Stimulated activated CD8-positive, alpha-beta memory T cell treated with anti-CD3 and anti-CD28 coated beads, Interleukin-4, amount 100 ng/mL, for 24 hours (primary cell): ENCODE results near the gene C22orf23.

ENCODE experiments used
- DNase-seq: peaks from one replicate; pipeline ENCODE4 v3.0.0-alpha.2; 2020; ENCODE audit warnings: low read depth

The C22orf23 gene

GRCh38 chr22:37953437-37954179, at the start of gene C22orf23, which contains the start of gene POLR2F:
Gene C22orf23, minus strand, starts transcription at chr22:37953601. Its CDS starts 452 bp downstream, at chr22:37953149.
Gene POLR2F, plus strand, starts transcription at chr22:37953699. Its CDS starts 89 bp downstream, at chr22:37953788.
- DNase-seq: peak; percentile 92

- no peak for DNase-seq
These were observed 46.4 kb upstream of the C22orf23 start for GRCh38 chr22:37999640-38000272.

DNA sequence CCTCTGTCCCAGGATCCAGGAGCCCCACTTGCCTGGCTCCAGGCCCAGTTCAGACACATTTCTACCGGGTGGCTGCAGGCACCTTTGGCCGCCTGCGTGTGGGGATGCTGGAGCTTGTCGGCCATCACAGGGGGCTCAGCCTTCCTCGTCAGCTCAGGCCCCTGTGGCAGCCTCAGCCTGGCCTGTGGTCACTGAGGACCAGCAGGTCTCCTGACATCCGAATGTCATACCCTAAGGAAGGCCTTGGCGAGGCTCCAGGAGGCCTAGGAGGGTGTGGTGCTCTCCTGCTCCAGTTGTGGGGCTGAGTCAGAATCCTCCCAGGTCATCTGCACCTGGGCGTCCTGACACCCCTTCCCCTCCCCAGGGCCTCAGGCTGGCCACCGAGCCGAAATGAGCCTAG, 45.8 kb upstream of the C22orf23 start:
- no peak for DNase-seq

- DNase-seq: no peak
These were observed 45.1 kb upstream of the C22orf23 start for GRCh38 chr22:37998543-37998942.

GRCh38 chr22:37996515-37997246, 43.3 kb upstream of the C22orf23 start:
- DNase-seq: no peak

- DNase-seq: no peak
These were observed 42.7 kb upstream of the C22orf23 start for GRCh38 chr22:37996079-37996478.

- DNase-seq: no peak
These were observed 42.1 kb upstream of the C22orf23 start for GRCh38 chr22:37995460-37995859.

- no peak for DNase-seq
These were observed 41.6 kb upstream of the C22orf23 start for GRCh38 chr22:37994982-37995381.

GRCh38 chr22:37994049-37994448, 40.6 kb upstream of the C22orf23 start:
- no peak for DNase-seq

DNA sequence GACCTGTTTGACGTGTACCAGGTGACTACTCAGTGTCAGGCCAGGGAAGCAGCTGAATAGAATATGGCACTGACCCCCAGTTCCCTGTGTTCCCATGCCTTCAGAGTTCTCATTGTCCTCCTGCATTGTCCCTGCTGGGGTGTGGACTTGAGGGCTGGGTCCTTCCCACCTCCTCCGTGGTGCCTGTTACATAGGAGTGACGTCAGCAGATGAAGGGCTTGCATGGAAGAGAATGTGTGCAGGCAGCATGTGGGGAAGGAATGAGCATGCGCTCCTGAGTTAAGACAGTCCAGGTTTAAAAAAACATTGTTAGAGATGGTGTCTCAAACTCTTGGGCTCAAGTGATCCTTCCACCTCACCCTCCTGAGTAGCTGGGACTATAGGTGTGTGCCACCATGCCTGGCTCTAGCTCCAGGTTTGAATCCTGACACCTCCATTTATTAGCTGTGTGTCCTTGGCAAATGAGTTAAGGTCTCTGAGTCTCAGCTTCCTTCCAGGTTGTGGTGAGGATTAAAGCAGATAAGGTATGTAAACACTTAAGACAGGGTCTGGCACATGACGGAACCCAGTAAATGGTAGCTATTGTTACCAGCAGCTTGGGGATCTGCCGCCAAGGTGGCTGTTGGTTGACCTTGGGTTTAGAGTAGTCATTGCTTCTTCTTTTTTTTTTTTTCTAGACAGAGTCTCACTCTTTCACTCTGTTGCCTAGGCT, 38.5 kb upstream of the C22orf23 start:
- DNase-seq: no peak

DNA sequence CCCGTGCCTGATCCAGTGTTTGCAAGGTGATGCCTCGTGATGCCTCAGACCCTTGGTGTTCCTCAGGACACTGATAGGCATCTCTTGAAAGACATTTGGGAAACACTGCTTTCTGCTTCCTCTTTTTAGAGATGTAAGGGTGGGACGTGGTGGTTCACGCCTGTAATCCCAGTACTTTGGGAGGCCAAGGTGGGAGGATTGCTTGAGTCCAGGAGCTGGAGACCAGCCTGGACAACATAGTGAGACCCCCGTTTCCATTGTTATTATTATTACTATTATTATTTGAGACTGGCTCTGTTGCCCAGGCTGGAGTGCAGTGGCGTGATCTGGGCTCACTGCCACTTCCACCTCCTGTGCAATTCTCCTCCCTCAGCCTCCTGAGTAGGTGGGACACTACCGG, 37.5 kb upstream of the C22orf23 start:
- DNase-seq: no peak

DNA sequence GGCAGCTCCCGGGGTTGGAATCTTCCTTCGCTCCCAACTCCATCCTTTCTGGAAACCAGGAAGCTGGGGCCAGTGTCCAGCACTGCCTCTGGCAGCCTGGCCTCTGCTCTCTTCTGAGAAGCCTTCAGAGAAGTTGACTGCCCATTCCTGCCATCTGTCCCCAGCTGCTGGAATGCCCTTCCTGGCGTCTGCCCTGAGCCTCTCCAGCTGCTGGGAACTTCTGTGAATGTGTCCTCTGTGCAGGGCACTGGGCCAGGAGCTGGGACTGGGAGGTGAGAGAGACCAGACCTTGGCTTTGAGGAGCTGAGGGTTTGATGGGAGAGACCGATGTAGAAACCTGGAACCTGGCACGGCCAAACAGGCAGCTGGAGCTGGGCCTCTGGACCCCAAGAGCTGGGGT, 36.9 kb upstream of the C22orf23 start:
- no peak for DNase-seq

DNA sequence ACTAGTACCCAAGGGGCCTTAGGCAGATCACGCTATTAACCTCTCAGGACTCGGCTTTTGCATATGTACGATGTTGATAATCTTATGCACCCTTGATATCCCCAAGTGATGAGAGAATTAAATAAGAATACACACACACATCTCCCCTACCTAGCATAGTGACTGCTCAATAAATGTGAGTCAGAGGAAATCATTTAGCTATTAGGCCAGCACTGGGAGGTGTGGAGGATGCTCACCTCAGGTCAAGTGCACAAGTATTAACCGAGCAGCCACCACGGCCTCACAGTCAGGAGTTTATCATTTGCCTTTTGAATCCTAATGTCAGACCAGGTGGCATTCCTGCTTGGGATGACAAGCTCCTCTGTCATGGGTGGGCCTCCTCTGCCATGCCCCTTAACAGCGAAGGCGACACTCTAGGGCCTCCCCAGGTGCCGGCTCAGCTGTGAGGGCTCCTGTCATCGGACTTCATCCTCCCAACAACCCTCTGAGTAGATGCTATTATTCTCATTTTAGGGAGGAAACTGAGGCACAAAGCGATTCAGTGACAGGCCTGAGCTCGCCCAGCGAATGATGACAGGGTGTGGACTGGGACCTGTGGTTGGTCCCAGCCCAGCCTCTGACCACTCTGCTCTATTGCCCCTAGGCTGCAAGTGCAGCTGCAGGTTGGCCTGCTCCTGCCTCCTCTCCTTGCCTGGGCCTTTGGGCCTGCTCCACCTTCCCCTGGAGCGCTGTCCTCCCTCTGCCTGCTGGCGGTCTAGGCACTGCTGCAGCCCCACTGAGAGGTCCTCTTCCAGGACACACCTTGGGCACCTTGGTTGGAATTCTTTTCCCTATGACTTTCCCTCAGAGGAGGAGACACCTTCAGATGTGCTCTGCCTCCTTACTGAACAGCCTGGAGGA, 36.0 kb upstream of the C22orf23 start:
- DNase-seq: no peak

GRCh38 chr22:37986371-37986770, 33.0 kb upstream of the C22orf23 start:
- no peak for DNase-seq

GRCh38 chr22:37985751-37986281, 32.4 kb upstream of the C22orf23 start:
- DNase-seq: no peak

- no peak for DNase-seq
These were observed 31.7 kb upstream of the C22orf23 start for GRCh38 chr22:37985050-37985585.

- no peak for DNase-seq
These were observed 30.7 kb upstream of the C22orf23 start, which contains the start of gene SOX10 for GRCh38 chr22:37983860-37984791. Gene SOX10, minus strand, starts transcription at chr22:37984555. Its CDS starts 771 bp downstream, at chr22:37983784.

DNA sequence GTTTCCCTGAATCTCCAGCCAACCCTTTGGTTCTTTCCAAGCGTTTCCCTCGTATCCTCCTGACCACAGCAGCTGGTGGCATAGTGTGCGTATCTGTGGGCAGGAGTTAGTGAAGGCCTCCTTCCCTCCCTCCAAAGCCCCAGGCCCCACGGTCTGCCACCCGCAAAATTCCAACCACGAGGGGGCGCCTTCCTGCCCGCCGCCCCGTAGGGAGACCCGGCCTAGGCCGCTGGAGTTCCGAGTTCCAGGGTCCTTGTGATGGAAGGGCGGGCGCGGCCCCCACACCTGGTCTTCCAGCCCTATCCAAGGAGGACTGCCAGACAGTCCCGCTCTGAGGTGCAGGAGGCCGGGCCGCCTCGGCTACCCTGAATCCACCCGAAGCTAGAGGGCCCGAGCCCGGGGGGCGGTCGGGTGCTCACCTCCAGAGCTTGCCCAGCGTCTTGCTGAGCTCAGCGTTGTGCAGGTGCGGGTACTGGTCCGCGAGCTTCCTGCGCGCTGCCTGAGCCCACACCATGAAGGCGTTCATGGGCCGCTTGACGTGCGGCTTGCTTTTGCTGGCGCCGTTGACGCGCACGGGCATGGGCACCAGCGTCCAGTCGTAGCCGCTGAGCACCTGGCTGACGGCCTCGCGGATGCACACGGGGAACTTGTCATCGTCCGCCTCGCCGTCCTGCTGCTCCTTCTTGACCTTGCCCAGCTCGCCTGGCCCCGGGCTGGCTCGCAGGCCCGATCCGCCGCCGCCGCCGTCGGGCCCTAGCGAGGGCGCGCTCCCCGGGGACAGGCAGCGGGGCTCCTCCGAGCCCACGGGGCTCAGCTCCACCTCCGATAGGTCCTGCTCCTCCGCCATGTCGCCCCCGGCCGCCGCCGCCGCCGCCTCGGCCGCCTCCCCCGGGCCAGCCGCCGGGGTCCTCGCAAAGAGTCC, 29.8 kb upstream of the C22orf23 start:
- DNase-seq: no peak
